NB4 (cell line): ENCODE results near the gene HIBCH.

Experiments
- MYC ChIP-seq: IDR thresholded peaks from 2 replicates; pipeline ENCODE4 v1.6.1; 2011; ENCODE audit warnings: low read depth, low read length
- POLR2A ChIP-seq: IDR thresholded peaks from 2 replicates; pipeline ENCODE4 v1.6.1; 2011; ENCODE audit warnings: mild to moderate bottlenecking; ENCODE audit not compliant: insufficient read length; ENCODE audit errors: extremely low read depth

GRCh38 chr2:190342611-190343010, 23.0 kb upstream of the HIBCH start:
- no peak for TF ChIP-seq POLR2A
- TF ChIP-seq MYC, result no peak
